PC-3 (cell line): ENCODE results near the gene PDC.

ENCODE experiments used
- EZH2 ChIP-seq: fragments of 300-600 bp; sonication (generic); IDR thresholded peaks from one replicate; pipeline ENCODE4 v1.6.1; 2017; ENCODE audit warnings: antibody characterized with exemption, mild to moderate bottlenecking, low read length; ENCODE audit not compliant: unreplicated experiment
- EZH2phosphoT487 ChIP-seq: fragments of 300-600 bp; sonication (generic); IDR thresholded peaks from 2 replicates; pipeline ENCODE4 v1.6.1; 2018; ENCODE audit warnings: mild to moderate bottlenecking, antibody characterized with exemption, low read length, borderline replicate concordance
- TF ChIP-seq, protein P1 (sequence below): fragments of 300-600 bp; sonication (generic); conservative IDR thresholded peaks from 2 replicates; pipeline ENCODE4 v1.5.1; 2017; ENCODE audit warnings: antibody characterized with exemption, low read depth, mild to moderate bottlenecking, low read length

GRCh38 chr1:186473047-186473446, 12.1 kb upstream of the PDC start:
- TF ChIP-seq, protein P1, sequence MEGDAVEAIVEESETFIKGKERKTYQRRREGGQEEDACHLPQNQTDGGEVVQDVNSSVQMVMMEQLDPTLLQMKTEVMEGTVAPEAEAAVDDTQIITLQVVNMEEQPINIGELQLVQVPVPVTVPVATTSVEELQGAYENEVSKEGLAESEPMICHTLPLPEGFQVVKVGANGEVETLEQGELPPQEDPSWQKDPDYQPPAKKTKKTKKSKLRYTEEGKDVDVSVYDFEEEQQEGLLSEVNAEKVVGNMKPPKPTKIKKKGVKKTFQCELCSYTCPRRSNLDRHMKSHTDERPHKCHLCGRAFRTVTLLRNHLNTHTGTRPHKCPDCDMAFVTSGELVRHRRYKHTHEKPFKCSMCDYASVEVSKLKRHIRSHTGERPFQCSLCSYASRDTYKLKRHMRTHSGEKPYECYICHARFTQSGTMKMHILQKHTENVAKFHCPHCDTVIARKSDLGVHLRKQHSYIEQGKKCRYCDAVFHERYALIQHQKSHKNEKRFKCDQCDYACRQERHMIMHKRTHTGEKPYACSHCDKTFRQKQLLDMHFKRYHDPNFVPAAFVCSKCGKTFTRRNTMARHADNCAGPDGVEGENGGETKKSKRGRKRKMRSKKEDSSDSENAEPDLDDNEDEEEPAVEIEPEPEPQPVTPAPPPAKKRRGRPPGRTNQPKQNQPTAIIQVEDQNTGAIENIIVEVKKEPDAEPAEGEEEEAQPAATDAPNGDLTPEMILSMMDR = no peak
- TF ChIP-seq EZH2phosphoT487 (no peak), EZH2 (no peak)
